ENCODE measurements around the gene TMEM161B.
A peak's percentile ranks its signal among the peaks of the same experiment; 100 is the strongest.

The TMEM161B gene

DNA sequence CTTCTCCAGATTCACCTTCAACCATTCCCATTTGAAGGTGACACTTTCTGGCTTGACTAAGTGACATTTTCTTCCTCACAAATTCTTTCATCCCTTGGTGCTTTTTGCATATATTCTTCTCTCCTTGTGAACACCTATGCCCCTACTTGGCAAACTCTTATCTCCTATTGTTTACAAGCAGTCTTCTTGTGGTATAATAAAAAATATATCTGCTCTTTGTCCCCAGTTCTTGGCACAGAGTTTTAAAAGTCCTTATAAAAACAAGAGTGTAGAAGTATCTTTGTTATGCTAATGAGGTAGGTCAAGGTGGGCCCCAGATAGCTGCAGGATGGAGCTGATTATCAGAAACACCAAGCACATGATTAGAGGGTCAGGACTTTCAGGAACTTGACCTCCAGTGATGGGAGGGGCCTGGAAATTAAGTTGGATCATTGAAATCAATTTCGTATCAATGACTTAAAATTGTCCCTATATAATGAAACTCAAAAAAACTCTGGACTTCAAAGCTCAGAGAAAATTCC lies 38.0 kb downstream of the TMEM161B start:
- Histone ChIP-seq H2BK5ac (ENCODE audit: low read length) (no peak overlapping the region), H3K4ac (ENCODE audit: low read length) (no peak overlapping the region), H3K36me3 (replicated peaks in 1 of 2; ENCODE audit: control insufficient read depth in 2 of 2, insufficient read depth in 2 of 2, low read length in 2 of 2) (peaks cover 2 to 35% of the 10 kb centered on the region in 2 donors), H2AFZ (ENCODE audit: low read length) (no peak overlapping the region), H2AK5ac (ENCODE audit: low read depth, low read length) (no peak overlapping the region), H3K14ac (ENCODE audit: low read length) (no peak overlapping the region), H3K9me3 (replicated peaks in 1 of 2; ENCODE audit: control insufficient read depth in 2 of 2, insufficient read depth in 1 of 2, low read depth in 1 of 2, low read length in 2 of 2) (peaks cover 0 to 4% of the 10 kb centered on the region in 2 donors), H3K4me1 (ENCODE audit: control insufficient read depth in 2 of 2, insufficient read depth in 1 of 2, low read depth in 1 of 2, low read length in 2 of 2) (peaks cover 2 to 3% of the 10 kb centered on the region in 2 donors), H2BK120ac (ENCODE audit: low read depth, low read length) (no peak overlapping the region), H3K27ac (replicated peaks; ENCODE audit: low read length) (no peak overlapping the region), H3K79me1 (ENCODE audit: low read depth, low read length) (no peaks in the 10 kb centered on the region), H3K4me3 (ENCODE audit: low read length in 2 of 2) (no peak overlapping the region), H2BK12ac (ENCODE audit: low read length) (no peak overlapping the region), H3K23ac (ENCODE audit: low read depth, low read length, poor library complexity) (no peak overlapping the region), H3K4me2 (ENCODE audit: insufficient read depth, low read length, poor library complexity, severe bottlenecking) (no peak overlapping the region), H3K18ac (ENCODE audit: low read length) (no peak overlapping the region), H4K91ac (ENCODE audit: low read depth, low read length, poor library complexity) (no peak overlapping the region), H3K27me3 (ENCODE audit: control insufficient read depth in 3 of 3, insufficient read depth in 3 of 3, low read depth in 1 of 3, low read length in 3 of 3) (no peaks in the 10 kb centered on the region), H4K8ac (ENCODE audit: low read depth, low read length) (no peak overlapping the region), H2BK15ac (ENCODE audit: low read length) (no peak overlapping the region), H3K9ac (ENCODE audit: low read depth, low read length, poor library complexity) (no peak overlapping the region)
- WGBS, 2 donors (ENCODE audit: extremely low coverage in 2 of 2, insufficient read length in 2 of 2, insufficient replicate concordance in 1 of 2), result no CpG with 5 or more reads among the region's 1 CpG
- no peak for DNase-seq (ENCODE audit: low spot score)

DNA sequence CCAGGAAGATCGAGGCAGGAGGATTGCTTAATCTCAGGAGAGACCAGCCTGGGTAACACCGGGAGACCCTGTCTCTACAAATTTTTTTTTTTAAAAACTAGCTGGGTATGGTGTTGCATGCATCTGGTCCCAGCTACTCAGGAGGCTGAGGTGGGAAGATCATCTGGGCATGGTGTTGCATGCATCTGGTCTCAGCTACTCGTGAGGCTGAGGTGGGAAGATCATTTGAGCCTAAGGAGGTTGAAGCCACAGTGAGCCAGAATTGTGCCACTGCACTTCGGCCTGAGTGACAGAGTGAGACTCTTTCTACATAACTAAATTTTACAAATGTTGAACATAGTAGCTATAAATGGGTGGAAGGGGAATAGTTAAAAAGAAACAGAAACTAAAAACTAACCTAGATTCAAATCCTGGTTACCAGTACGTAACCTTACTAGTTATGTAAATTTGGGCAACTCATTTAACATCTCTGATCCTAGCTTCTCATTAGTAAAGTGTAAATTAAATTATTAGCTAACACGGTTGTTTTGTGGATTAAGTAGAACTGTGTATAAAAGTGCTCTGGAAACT lies 41.7 kb downstream of the TMEM161B start:
- no peaks in the 10 kb centered on the region for H3K79me1 ChIP-seq (ENCODE audit: low read depth, low read length)
- no peak overlapping the region for H3K4me3 ChIP-seq (ENCODE audit: low read length in 2 of 2)
- H3K9ac ChIP-seq (ENCODE audit: low read depth, low read length, poor library complexity), result no peak overlapping the region
- H4K91ac ChIP-seq (ENCODE audit: low read depth, low read length, poor library complexity), result no peak overlapping the region
- no peak overlapping the region for H3K27ac ChIP-seq (replicated peaks; ENCODE audit: low read length)
- no peak overlapping the region for H3K4me2 ChIP-seq (ENCODE audit: insufficient read depth, low read length, poor library complexity, severe bottlenecking)
- H2BK15ac ChIP-seq (ENCODE audit: low read length), result no peak overlapping the region
- no peaks in the 10 kb centered on the region for H3K27me3 ChIP-seq (ENCODE audit: control insufficient read depth in 3 of 3, insufficient read depth in 3 of 3, low read depth in 1 of 3, low read length in 3 of 3)
- no peak overlapping the region for H4K8ac ChIP-seq (ENCODE audit: low read depth, low read length)
- no peak overlapping the region for H3K18ac ChIP-seq (ENCODE audit: low read length)
- no peak overlapping the region for H2BK12ac ChIP-seq (ENCODE audit: low read length)
- peaks cover 0 to 3% of the 10 kb centered on the region in 2 donors for H3K4me1 ChIP-seq (ENCODE audit: control insufficient read depth in 2 of 2, insufficient read depth in 1 of 2, low read depth in 1 of 2, low read length in 2 of 2)
- no peak overlapping the region for H2AFZ ChIP-seq (ENCODE audit: low read length)
- no peak overlapping the region for H3K4ac ChIP-seq (ENCODE audit: low read length)
- no peak overlapping the region for H3K14ac ChIP-seq (ENCODE audit: low read length)
- peaks cover 0 to 2% of the 10 kb centered on the region in 2 donors for H3K9me3 ChIP-seq (replicated peaks in 1 of 2; ENCODE audit: control insufficient read depth in 2 of 2, insufficient read depth in 1 of 2, low read depth in 1 of 2, low read length in 2 of 2)
- H2BK5ac ChIP-seq (ENCODE audit: low read length), result no peak overlapping the region
- no peak for DNase-seq (ENCODE audit: low spot score)
- H2AK5ac ChIP-seq (ENCODE audit: low read depth, low read length), result no peak overlapping the region
- H2BK120ac ChIP-seq (ENCODE audit: low read depth, low read length), result no peak overlapping the region
- H3K36me3 ChIP-seq (replicated peaks in 1 of 2; ENCODE audit: control insufficient read depth in 2 of 2, insufficient read depth in 2 of 2, low read length in 2 of 2), result peaks cover 2 to 43% of the 10 kb centered on the region in 2 donors
- no peak overlapping the region for H3K23ac ChIP-seq (ENCODE audit: low read depth, low read length, poor library complexity)
- WGBS, 2 donors (ENCODE audit: extremely low coverage in 2 of 2, insufficient read length in 2 of 2, insufficient replicate concordance in 1 of 2), result no CpG with 5 or more reads among the region's 6 CpGs

DNA sequence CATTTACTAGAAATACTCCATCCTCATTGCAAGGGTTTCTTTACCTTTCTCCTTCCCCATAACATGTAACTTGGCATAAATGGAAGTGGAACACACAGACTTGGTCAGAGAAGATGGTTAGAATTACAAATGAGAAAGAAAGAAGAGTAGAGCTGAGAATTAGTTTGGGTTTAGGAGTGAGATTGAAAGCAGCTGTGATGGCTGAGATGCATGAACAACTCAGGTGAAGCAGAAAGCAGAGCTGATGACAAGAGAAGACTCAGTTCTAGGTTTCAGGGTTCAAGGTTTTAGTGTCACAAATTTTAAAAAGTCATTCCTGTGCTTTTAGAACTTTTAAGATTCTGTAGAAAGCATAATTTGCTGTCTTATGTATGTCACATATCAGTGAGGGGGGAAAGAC lies 54.0 kb downstream of the TMEM161B start:
- no peak overlapping the region for H3K4me2 ChIP-seq (ENCODE audit: insufficient read depth, low read length, poor library complexity, severe bottlenecking)
- no peak for DNase-seq (ENCODE audit: low spot score)
- no peak overlapping the region for H3K9ac ChIP-seq (ENCODE audit: low read depth, low read length, poor library complexity)

DNA sequence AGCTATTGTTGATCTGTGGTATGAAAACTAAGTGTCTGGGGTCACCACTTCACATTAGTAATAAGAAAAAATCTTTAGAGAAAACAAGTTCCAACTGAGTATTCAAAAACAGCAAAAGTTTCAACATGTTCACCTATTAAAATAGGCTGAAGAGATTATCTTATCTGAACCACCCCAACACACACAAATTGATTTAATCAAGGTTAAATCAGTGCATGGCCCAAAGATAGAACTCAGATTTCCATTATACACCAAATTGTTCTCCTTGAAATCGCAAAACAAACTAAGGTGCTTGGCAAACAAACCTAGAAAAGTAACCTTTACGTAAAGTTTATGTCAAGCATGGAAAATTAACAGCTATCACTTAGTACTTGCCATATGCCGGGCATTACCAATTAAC lies 61.1 kb downstream of the TMEM161B start:
- no peak for DNase-seq (ENCODE audit: low spot score)
- H3K36me3 ChIP-seq (replicated peaks in 1 of 2; ENCODE audit: control insufficient read depth in 2 of 2, insufficient read depth in 2 of 2, low read length in 2 of 2), result peaks cover 0 to 3% of the 10 kb centered on the region in 2 donors
- H3K9me3 ChIP-seq (replicated peaks in 1 of 2; ENCODE audit: control insufficient read depth in 2 of 2, insufficient read depth in 1 of 2, low read depth in 1 of 2, low read length in 2 of 2), result no peaks in the 10 kb centered on the region
- no peak overlapping the region for H3K14ac ChIP-seq (ENCODE audit: low read length)
- H3K4me3 ChIP-seq (ENCODE audit: low read length in 2 of 2), result no peak overlapping the region
- no peak overlapping the region for H2BK15ac ChIP-seq (ENCODE audit: low read length)
- no peak overlapping the region for H4K91ac ChIP-seq (ENCODE audit: low read depth, low read length, poor library complexity)
- no CpG with 5 or more reads among the region's 3 CpGs for WGBS, 2 donors (ENCODE audit: extremely low coverage in 2 of 2, insufficient read length in 2 of 2, insufficient replicate concordance in 1 of 2)
- H2BK120ac ChIP-seq (ENCODE audit: low read depth, low read length), result no peak overlapping the region
- no peak overlapping the region for H2BK12ac ChIP-seq (ENCODE audit: low read length)
- H3K4me2 ChIP-seq (ENCODE audit: insufficient read depth, low read length, poor library complexity, severe bottlenecking), result no peak overlapping the region
- H2BK5ac ChIP-seq (ENCODE audit: low read length), result no peak overlapping the region
- H2AFZ ChIP-seq (ENCODE audit: low read length), result no peak overlapping the region
- H3K4ac ChIP-seq (ENCODE audit: low read length), result no peak overlapping the region
- H3K9ac ChIP-seq (ENCODE audit: low read depth, low read length, poor library complexity), result no peak overlapping the region
- peaks cover 4 to 22% of the 10 kb centered on the region in 2 donors for H3K4me1 ChIP-seq (ENCODE audit: control insufficient read depth in 2 of 2, insufficient read depth in 1 of 2, low read depth in 1 of 2, low read length in 2 of 2)
- no peak overlapping the region for H3K27ac ChIP-seq (replicated peaks; ENCODE audit: low read length)
- H4K8ac ChIP-seq (ENCODE audit: low read depth, low read length), result no peak overlapping the region
- no peak overlapping the region for H2AK5ac ChIP-seq (ENCODE audit: low read depth, low read length)
- H3K23ac ChIP-seq (ENCODE audit: low read depth, low read length, poor library complexity), result no peak overlapping the region
- H3K18ac ChIP-seq (ENCODE audit: low read length), result no peak overlapping the region
- no peaks in the 10 kb centered on the region for H3K27me3 ChIP-seq (ENCODE audit: control insufficient read depth in 3 of 3, insufficient read depth in 3 of 3, low read depth in 1 of 3, low read length in 3 of 3)
- no peaks in the 10 kb centered on the region for H3K79me1 ChIP-seq (ENCODE audit: low read depth, low read length)

More for the DNA sequence above, 54.0 kb downstream of the TMEM161B start:
- Histone ChIP-seq H4K8ac (ENCODE audit: low read depth, low read length) (no peak overlapping the region), H3K9me3 (replicated peaks in 1 of 2; ENCODE audit: control insufficient read depth in 2 of 2, insufficient read depth in 1 of 2, low read depth in 1 of 2, low read length in 2 of 2) (no peaks in the 10 kb centered on the region), H3K27ac (replicated peaks; ENCODE audit: low read length) (peak overlapping the region; percentile 72), H2BK5ac (ENCODE audit: low read length) (no peak overlapping the region), H3K79me1 (ENCODE audit: low read depth, low read length) (no peaks in the 10 kb centered on the region), H3K4me1 (ENCODE audit: control insufficient read depth in 2 of 2, insufficient read depth in 1 of 2, low read depth in 1 of 2, low read length in 2 of 2) (peaks cover 7 to 22% of the 10 kb centered on the region in 2 donors), H3K4me3 (ENCODE audit: low read length in 2 of 2) (no peak overlapping the region), H3K14ac (ENCODE audit: low read length) (no peak overlapping the region), H2AFZ (ENCODE audit: low read length) (no peak overlapping the region), H4K91ac (ENCODE audit: low read depth, low read length, poor library complexity) (no peak overlapping the region), H3K23ac (ENCODE audit: low read depth, low read length, poor library complexity) (no peak overlapping the region), H3K27me3 (ENCODE audit: control insufficient read depth in 3 of 3, insufficient read depth in 3 of 3, low read depth in 1 of 3, low read length in 3 of 3) (no peaks in the 10 kb centered on the region), H2BK120ac (ENCODE audit: low read depth, low read length) (no peak overlapping the region), H2BK12ac (ENCODE audit: low read length) (no peak overlapping the region), H3K4ac (ENCODE audit: low read length) (no peak overlapping the region), H2AK5ac (ENCODE audit: low read depth, low read length) (no peak overlapping the region), H3K36me3 (replicated peaks in 1 of 2; ENCODE audit: control insufficient read depth in 2 of 2, insufficient read depth in 2 of 2, low read length in 2 of 2) (peaks cover 0 to 32% of the 10 kb centered on the region in 2 donors), H3K18ac (ENCODE audit: low read length) (no peak overlapping the region), H2BK15ac (ENCODE audit: low read length) (no peak overlapping the region)
